Breast epithelium (tissue), 4 donors: Measurements from ENCODE around the gene ADCYAP1. TPM values are rescaled to one million over a fixed set of nuclear protein-coding genes. Genes with fewer than 3 reads are reported as not detected.
A peak's percentile ranks its signal among the peaks of the same experiment; 100 is the strongest.

Experiments used
- DNase-seq, 2 donors: peaks; one replicate each; pipeline ENCODE4 v3.0.0-alpha.2; 2019; ENCODE audit warnings: low spot score in 2 of 2
- H3K27ac ChIP-seq, 2 donors: fragments of 200-600 bp; sonication (generic) in 1 of 2; one replicate each; pipeline ENCODE4 v1.5.1; 2016 to 2019; ENCODE audit warnings: mild to moderate bottlenecking in 1 of 2
- H3K27me3 ChIP-seq, 2 donors: fragments of 200-600 bp; sonication (generic) in 1 of 2; one replicate each; pipeline versions ENCODE4 v1.5.1 to v1.6.0; 2017 to 2019; ENCODE audit warnings: control low read depth in 1 of 2, mild to moderate bottlenecking in 1 of 2
- H3K36me3 ChIP-seq: fragments of 200-600 bp; one replicate; pipeline ENCODE4 v1.5.1; 2019
- H3K4me1 ChIP-seq, 2 donors: fragments of 200-600 bp; sonication (generic); one replicate each; pipeline ENCODE4 v1.5.1; 2016 to 2019; ENCODE audit warnings: control low read depth in 1 of 2
- H3K4me3 ChIP-seq, 3 donors: fragments of 200-600 bp; sonication (generic); 1 replicate in 2 of 3; 2 replicates in 1 of 3; pipeline ENCODE4 v1.5.1; 2016 to 2019; ENCODE audit warnings: mild to moderate bottlenecking in 3 of 3, moderate library complexity in 2 of 3
- H3K9me3 ChIP-seq, 2 donors: fragments of 200-600 bp; sonication (generic) in 1 of 2; one replicate each; pipeline ENCODE4 v1.5.1; 2016 to 2019; ENCODE audit warnings: control low read depth in 1 of 2
- POLR2A ChIP-seq: fragments of 450-650 bp; IDR thresholded peaks from one replicate; pipeline ENCODE4 v1.6.1; 2016; ENCODE audit warnings: antibody characterized with exemption, mild to moderate bottlenecking, moderate library complexity
- POLR2AphosphoS5 ChIP-seq, 3 donors: sonication (generic); formaldehyde crosslinking; IDR thresholded peaks; one replicate each; pipeline ENCODE4 v1.6.1; 2017; ENCODE audit warnings: antibody characterized with exemption in 3 of 3
- intact Hi-C: fragments of 100-400 bp; cut with DNase I; formaldehyde crosslinking; loops from one replicate; pipeline ENCODE4 v1.15.1; 2023; ENCODE audit warnings: low total_unique reads
- total RNA-seq, 3 donors: library from RNA; depleted of rRNA; stranded (reverse); fragments of >200 nt; gene quantifications; one replicate each; pipeline ENCODE4 v1.1.0, GENCODE V29; 2016
- TF ChIP-seq, protein P1 (sequence below), 3 donors: fragments of 450-650 bp; IDR thresholded peaks; one replicate each; pipeline ENCODE4 v1.5.1; 2016 to 2017; ENCODE audit warnings: antibody characterized with exemption in 3 of 3, mild to moderate bottlenecking in 3 of 3, moderate library complexity in 3 of 3

ADCYAP1 gene
- total RNA-seq, 3 donors from 2014 or later = 0.33 to 1.2 TPM; not detected in 1

- Histone ChIP-seq H3K27ac (no peak overlapping the region), H3K36me3 (no peaks in the 10 kb centered on the region), H3K27me3 (peaks cover 6 to 63% of the 10 kb centered on the region in 2 donors), H3K9me3 (no peaks in the 10 kb centered on the region), H3K4me1 (peaks cover 0 to 9% of the 10 kb centered on the region in 2 donors), H3K4me3 (no peak overlapping the region)
- no peak for TF ChIP-seq POLR2AphosphoS5 (IDR thresholded peaks at IDR 0.05)
- TF ChIP-seq, protein P1, sequence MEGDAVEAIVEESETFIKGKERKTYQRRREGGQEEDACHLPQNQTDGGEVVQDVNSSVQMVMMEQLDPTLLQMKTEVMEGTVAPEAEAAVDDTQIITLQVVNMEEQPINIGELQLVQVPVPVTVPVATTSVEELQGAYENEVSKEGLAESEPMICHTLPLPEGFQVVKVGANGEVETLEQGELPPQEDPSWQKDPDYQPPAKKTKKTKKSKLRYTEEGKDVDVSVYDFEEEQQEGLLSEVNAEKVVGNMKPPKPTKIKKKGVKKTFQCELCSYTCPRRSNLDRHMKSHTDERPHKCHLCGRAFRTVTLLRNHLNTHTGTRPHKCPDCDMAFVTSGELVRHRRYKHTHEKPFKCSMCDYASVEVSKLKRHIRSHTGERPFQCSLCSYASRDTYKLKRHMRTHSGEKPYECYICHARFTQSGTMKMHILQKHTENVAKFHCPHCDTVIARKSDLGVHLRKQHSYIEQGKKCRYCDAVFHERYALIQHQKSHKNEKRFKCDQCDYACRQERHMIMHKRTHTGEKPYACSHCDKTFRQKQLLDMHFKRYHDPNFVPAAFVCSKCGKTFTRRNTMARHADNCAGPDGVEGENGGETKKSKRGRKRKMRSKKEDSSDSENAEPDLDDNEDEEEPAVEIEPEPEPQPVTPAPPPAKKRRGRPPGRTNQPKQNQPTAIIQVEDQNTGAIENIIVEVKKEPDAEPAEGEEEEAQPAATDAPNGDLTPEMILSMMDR (IDR thresholded peaks at IDR 0.05) = no peak
- TF ChIP-seq POLR2A = no peak
- DNase-seq = no peak
- intact Hi-C loops = no loop called here
Measured at GRCh38 chr18:901761-902160, 2.9 kb upstream of the ADCYAP1 start.

- peaks cover 0 to 13% of the 10 kb centered on the region in 2 donors for H3K4me1 ChIP-seq
- intact Hi-C loops = no loop called here
- no peak for TF ChIP-seq POLR2A
- TF ChIP-seq, protein P1 (IDR thresholded peaks at IDR 0.05) = no peak
- no peak for TF ChIP-seq POLR2AphosphoS5 (IDR thresholded peaks at IDR 0.05)
- no peak for DNase-seq
- no peak overlapping the region for H3K4me3 ChIP-seq
- H3K27me3 ChIP-seq = peaks cover 9 to 68% of the 10 kb centered on the region in 2 donors
- H3K9me3 ChIP-seq = no peaks in the 10 kb centered on the region
- H3K27ac ChIP-seq = no peak overlapping the region
- no peaks in the 10 kb centered on the region for H3K36me3 ChIP-seq
Measured at GRCh38 chr18:902229-902628, 2.4 kb upstream of the ADCYAP1 start.

- TF ChIP-seq, protein P1 (IDR thresholded peaks at IDR 0.05) = no peak
- TF ChIP-seq POLR2A (no peak), POLR2AphosphoS5 (IDR thresholded peaks at IDR 0.05) (no peak)
- H3K27ac ChIP-seq = no peak overlapping the region
- peaks cover 13 to 82% of the 10 kb centered on the region in 2 donors for H3K27me3 ChIP-seq
- no peaks in the 10 kb centered on the region for H3K36me3 ChIP-seq
- no peak for DNase-seq
- intact Hi-C loops = no loop called here
- no peaks in the 10 kb centered on the region for H3K9me3 ChIP-seq
- peaks cover 7 to 17% of the 10 kb centered on the region in 2 donors for H3K4me1 ChIP-seq
- H3K4me3 ChIP-seq = no peak overlapping the region
Measured at GRCh38 chr18:903701-904100, 970 bp upstream of the ADCYAP1 start.

- peak overlapping the region in 1 of 3 donors; percentile 61 for H3K4me3 ChIP-seq
- no peak for DNase-seq
- intact Hi-C loops = no loop called here
- TF ChIP-seq, protein P1 (IDR thresholded peaks at IDR 0.05) = no peak
- TF ChIP-seq POLR2AphosphoS5 (IDR thresholded peaks at IDR 0.05) (no peak), POLR2A (no peak)
- H3K27me3 ChIP-seq = peaks cover 16 to 94% of the 10 kb centered on the region in 2 donors
- peaks cover 7 to 23% of the 10 kb centered on the region in 2 donors for H3K4me1 ChIP-seq
- no peaks in the 10 kb centered on the region for H3K9me3 ChIP-seq
- no peaks in the 10 kb centered on the region for H3K36me3 ChIP-seq
- H3K27ac ChIP-seq = no peak overlapping the region
Measured at GRCh38 chr18:905307-905947, 756 bp downstream of the ADCYAP1 start.

- H3K36me3 ChIP-seq = no peaks in the 10 kb centered on the region
- no peak for TF ChIP-seq POLR2A
- TF ChIP-seq POLR2AphosphoS5 (IDR thresholded peaks at IDR 0.05) = no peak
- TF ChIP-seq, protein P1 (IDR thresholded peaks at IDR 0.05) = no peak
- no peaks in the 10 kb centered on the region for H3K9me3 ChIP-seq
- peaks cover 16 to 98% of the 10 kb centered on the region in 2 donors for H3K27me3 ChIP-seq
- no peak for DNase-seq
- intact Hi-C loops = no loop called here
- H3K4me1 ChIP-seq = peaks cover 7 to 23% of the 10 kb centered on the region in 2 donors
- no peak overlapping the region for H3K27ac ChIP-seq
- peak overlapping the region in 1 of 3 donors; percentile 61 for H3K4me3 ChIP-seq
Measured at GRCh38 chr18:905948-906415, 1.3 kb downstream of the ADCYAP1 start.
